Thyroid gland (tissue), 4 donors: ENCODE data around the gene ODAD4.

Source experiments
- CTCF ChIP-seq, 6 experiments: fragments of 200-600 bp in 3 of 6; fragments of 450-650 bp in 3 of 6; sonication (generic) in 3 of 6; IDR thresholded peaks; one replicate each; pipeline ENCODE4 v1.5.1; 2016 to 2019; ENCODE audit warnings: antibody characterized with exemption in 6 of 6, mild to moderate bottlenecking in 2 of 6, inconsistent platforms in 1 of 6, moderate library complexity in 1 of 6
- POLR2A ChIP-seq, 2 donors: fragments of 450-650 bp; IDR thresholded peaks; one replicate each; pipeline ENCODE4 v1.6.1; 2017; ENCODE audit warnings: antibody characterized with exemption in 2 of 2, mild to moderate bottlenecking in 2 of 2, moderate library complexity in 1 of 2

DNA sequence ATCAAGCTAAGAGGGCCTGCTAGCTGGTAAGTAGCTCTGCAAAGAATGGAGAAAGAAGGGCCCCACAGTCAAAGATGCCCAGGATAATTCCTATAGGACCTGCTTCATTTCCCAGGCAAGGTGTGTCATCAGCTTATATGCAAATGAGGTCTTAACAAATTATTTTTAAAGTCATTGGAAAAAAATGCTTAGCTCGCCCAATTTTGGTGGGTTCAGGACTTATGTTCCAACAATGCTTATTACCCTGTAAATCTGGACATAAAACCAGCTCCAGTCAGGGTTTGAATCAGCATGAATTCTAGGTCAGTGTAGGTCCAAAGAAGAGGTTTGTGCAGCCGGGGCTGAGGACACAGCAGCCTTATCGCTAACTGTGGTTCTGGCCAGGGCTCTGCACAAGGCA lies 37.0 kb upstream of the ODAD4 start:
- TF ChIP-seq CTCF (IDR thresholded peaks at IDR 0.05) (no peak), POLR2A (IDR thresholded peaks at IDR 0.05) (no peak)
